GM23338 (cell line): ENCODE results near the gene IL19.

Experiments
- CREB1 ChIP-seq: fragments of 250-450 bp; sonication (Bioruptor Pico); IDR thresholded peaks from 2 replicates; pipeline ENCODE4 v1.5.0; 2020; ENCODE audit warnings: low read depth, mild to moderate bottlenecking, moderate library complexity
- EZH2 ChIP-seq: fragments of 200-600 bp; sonication (generic); IDR thresholded peaks from one replicate; pipeline ENCODE4 v1.8.0; 2017; ENCODE audit warnings: antibody characterized with exemption, mild to moderate bottlenecking, low read depth; ENCODE audit not compliant: unreplicated experiment
- EZH2phosphoT487 ChIP-seq: fragments of 200-600 bp; sonication (generic); IDR thresholded peaks from one replicate; pipeline ENCODE4 v1.8.1; 2018; ENCODE audit warnings: antibody characterized with exemption; ENCODE audit not compliant: unreplicated experiment
- JUNB ChIP-seq: IDR thresholded peaks from one replicate; pipeline ENCODE4 v1.6.1; 2016; ENCODE audit warnings: antibody characterized with exemption; ENCODE audit not compliant: unreplicated experiment
- NANOG ChIP-seq: IDR thresholded peaks from 2 replicates; pipeline ENCODE4 v1.6.1; 2016; ENCODE audit warnings: antibody characterized with exemption, borderline replicate concordance
- POLR2AphosphoS5 ChIP-seq: IDR thresholded peaks from 2 replicates; pipeline ENCODE4 v1.6.1; 2016; ENCODE audit warnings: antibody characterized with exemption, low read depth
- STAT1 ChIP-seq: IDR thresholded peaks from one replicate; pipeline ENCODE4 v1.6.1; 2016; ENCODE audit warnings: antibody characterized with exemption; ENCODE audit not compliant: unreplicated experiment
- ZNF114 ChIP-seq: fragments of 250-450 bp; sonication (Bioruptor Pico); IDR thresholded peaks from 2 replicates; pipeline ENCODE4 v1.5.0; 2020; ENCODE audit warnings: mild to moderate bottlenecking, moderate library complexity
- ZNF331 ChIP-seq: fragments of 250-450 bp; sonication (Bioruptor Pico); IDR thresholded peaks from 2 replicates; pipeline ENCODE4 v1.5.0; 2020; ENCODE audit warnings: low read depth, mild to moderate bottlenecking, moderate library complexity
- TF ChIP-seq, protein P1 (sequence below): IDR thresholded peaks from one replicate; pipeline ENCODE4 v1.6.1; 2018; ENCODE audit warnings: antibody characterized with exemption; ENCODE audit not compliant: unreplicated experiment
- TF ChIP-seq, protein P2 (sequence below), 2 experiments: fragments of 200-600 bp in 1 of 2; sonication (generic) in 1 of 2; conservative IDR thresholded peaks; 2 replicates each; pipeline versions ENCODE4 v1.5.1 to v1.6.1; 2016 to 2017; ENCODE audit warnings: antibody characterized with exemption in 2 of 2, low read depth in 2 of 2, mild to moderate bottlenecking in 2 of 2, moderate library complexity in 1 of 2
- TF ChIP-seq, protein P3 (sequence below): fragments of 250-450 bp; sonication (Bioruptor Pico); IDR thresholded peaks from 2 replicates; pipeline ENCODE4 v1.5.0; 2020; ENCODE audit warnings: mild to moderate bottlenecking, moderate library complexity
- TF ChIP-seq, protein P4 (sequence below): IDR thresholded peaks from 2 replicates; pipeline ENCODE4 v1.6.1; 2016; ENCODE audit warnings: antibody characterized with exemption

DNA sequence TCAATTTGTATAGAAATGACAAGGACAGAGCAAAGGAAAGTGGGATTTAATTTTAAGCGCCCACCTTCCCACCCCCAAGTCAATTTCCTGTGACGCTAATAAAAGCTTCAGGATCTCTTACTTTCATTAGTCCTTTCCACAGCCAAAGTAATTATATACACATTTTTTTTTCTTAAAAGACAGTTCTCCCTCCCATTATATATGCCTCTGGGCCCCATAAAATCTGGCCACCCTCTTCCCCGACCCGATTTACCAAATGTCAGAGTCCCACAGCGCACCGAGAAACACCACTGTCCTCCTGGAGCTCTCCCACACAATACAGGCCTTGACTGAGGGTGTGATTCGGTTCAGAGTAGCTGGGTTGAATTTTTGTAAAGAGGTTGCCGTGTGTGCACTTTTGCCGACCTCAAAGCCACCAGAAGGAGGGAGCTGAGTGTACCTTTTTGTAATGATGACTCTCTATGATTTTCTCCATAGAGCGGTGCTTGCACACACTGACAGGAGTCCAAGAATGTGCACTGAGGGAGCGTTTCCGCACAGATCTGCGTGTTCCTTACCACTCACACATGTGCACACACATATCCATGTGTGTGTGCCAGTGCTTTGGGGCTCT is 27.9 kb downstream of the IL19 start:
- TF ChIP-seq, protein P1, sequence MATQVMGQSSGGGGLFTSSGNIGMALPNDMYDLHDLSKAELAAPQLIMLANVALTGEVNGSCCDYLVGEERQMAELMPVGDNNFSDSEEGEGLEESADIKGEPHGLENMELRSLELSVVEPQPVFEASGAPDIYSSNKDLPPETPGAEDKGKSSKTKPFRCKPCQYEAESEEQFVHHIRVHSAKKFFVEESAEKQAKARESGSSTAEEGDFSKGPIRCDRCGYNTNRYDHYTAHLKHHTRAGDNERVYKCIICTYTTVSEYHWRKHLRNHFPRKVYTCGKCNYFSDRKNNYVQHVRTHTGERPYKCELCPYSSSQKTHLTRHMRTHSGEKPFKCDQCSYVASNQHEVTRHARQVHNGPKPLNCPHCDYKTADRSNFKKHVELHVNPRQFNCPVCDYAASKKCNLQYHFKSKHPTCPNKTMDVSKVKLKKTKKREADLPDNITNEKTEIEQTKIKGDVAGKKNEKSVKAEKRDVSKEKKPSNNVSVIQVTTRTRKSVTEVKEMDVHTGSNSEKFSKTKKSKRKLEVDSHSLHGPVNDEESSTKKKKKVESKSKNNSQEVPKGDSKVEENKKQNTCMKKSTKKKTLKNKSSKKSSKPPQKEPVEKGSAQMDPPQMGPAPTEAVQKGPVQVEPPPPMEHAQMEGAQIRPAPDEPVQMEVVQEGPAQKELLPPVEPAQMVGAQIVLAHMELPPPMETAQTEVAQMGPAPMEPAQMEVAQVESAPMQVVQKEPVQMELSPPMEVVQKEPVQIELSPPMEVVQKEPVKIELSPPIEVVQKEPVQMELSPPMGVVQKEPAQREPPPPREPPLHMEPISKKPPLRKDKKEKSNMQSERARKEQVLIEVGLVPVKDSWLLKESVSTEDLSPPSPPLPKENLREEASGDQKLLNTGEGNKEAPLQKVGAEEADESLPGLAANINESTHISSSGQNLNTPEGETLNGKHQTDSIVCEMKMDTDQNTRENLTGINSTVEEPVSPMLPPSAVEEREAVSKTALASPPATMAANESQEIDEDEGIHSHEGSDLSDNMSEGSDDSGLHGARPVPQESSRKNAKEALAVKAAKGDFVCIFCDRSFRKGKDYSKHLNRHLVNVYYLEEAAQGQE, result no peak
- TF ChIP-seq, protein P2, sequence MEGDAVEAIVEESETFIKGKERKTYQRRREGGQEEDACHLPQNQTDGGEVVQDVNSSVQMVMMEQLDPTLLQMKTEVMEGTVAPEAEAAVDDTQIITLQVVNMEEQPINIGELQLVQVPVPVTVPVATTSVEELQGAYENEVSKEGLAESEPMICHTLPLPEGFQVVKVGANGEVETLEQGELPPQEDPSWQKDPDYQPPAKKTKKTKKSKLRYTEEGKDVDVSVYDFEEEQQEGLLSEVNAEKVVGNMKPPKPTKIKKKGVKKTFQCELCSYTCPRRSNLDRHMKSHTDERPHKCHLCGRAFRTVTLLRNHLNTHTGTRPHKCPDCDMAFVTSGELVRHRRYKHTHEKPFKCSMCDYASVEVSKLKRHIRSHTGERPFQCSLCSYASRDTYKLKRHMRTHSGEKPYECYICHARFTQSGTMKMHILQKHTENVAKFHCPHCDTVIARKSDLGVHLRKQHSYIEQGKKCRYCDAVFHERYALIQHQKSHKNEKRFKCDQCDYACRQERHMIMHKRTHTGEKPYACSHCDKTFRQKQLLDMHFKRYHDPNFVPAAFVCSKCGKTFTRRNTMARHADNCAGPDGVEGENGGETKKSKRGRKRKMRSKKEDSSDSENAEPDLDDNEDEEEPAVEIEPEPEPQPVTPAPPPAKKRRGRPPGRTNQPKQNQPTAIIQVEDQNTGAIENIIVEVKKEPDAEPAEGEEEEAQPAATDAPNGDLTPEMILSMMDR (conservative IDR thresholded peaks at IDR 0.05; ENCODE audit: low read depth in 2 of 2), result no peak; a peak in 1 of 4 replicates
- TF ChIP-seq POLR2AphosphoS5, result no peak
- no peak for TF ChIP-seq EZH2phosphoT487
- TF ChIP-seq, protein P3, sequence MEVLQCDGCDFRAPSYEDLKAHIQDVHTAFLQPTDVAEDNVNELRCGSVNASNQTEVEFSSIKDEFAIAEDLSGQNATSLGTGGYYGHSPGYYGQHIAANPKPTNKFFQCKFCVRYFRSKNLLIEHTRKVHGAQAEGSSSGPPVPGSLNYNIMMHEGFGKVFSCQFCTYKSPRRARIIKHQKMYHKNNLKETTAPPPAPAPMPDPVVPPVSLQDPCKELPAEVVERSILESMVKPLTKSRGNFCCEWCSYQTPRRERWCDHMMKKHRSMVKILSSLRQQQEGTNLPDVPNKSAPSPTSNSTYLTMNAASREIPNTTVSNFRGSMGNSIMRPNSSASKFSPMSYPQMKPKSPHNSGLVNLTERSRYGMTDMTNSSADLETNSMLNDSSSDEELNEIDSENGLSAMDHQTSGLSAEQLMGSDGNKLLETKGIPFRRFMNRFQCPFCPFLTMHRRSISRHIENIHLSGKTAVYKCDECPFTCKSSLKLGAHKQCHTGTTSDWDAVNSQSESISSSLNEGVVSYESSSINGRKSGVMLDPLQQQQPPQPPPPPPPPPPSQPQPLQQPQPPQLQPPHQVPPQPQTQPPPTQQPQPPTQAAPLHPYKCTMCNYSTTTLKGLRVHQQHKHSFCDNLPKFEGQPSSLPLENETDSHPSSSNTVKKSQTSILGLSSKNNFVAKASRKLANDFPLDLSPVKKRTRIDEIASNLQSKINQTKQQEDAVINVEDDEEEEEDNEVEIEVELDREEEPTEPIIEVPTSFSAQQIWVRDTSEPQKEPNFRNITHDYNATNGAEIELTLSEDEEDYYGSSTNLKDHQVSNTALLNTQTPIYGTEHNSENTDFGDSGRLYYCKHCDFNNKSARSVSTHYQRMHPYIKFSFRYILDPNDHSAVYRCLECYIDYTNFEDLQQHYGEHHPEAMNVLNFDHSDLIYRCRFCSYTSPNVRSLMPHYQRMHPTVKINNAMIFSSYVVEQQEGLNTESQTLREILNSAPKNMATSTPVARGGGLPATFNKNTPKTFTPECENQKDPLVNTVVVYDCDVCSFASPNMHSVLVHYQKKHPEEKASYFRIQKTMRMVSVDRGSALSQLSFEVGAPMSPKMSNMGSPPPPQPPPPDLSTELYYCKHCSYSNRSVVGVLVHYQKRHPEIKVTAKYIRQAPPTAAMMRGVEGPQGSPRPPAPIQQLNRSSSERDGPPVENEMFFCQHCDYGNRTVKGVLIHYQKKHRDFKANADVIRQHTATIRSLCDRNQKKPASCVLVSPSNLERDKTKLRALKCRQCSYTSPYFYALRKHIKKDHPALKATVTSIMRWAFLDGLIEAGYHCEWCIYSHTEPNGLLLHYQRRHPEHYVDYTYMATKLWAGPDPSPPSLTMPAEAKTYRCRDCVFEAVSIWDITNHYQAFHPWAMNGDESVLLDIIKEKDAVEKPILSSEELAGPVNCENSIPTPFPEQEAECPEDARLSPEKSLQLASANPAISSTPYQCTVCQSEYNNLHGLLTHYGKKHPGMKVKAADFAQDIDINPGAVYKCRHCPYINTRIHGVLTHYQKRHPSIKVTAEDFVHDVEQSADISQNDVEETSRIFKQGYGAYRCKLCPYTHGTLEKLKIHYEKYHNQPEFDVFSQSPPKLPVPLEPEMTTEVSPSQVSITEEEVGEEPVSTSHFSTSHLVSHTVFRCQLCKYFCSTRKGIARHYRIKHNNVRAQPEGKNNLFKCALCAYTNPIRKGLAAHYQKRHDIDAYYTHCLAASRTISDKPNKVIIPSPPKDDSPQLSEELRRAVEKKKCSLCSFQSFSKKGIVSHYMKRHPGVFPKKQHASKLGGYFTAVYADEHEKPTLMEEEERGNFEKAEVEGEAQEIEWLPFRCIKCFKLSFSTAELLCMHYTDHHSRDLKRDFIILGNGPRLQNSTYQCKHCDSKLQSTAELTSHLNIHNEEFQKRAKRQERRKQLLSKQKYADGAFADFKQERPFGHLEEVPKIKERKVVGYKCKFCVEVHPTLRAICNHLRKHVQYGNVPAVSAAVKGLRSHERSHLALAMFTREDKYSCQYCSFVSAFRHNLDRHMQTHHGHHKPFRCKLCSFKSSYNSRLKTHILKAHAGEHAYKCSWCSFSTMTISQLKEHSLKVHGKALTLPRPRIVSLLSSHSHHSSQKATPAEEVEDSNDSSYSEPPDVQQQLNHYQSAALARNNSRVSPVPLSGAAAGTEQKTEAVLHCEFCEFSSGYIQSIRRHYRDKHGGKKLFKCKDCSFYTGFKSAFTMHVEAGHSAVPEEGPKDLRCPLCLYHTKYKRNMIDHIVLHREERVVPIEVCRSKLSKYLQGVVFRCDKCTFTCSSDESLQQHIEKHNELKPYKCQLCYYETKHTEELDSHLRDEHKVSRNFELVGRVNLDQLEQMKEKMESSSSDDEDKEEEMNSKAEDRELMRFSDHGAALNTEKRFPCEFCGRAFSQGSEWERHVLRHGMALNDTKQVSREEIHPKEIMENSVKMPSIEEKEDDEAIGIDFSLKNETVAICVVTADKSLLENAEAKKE, result no peak
- TF ChIP-seq EZH2, result no peak
- TF ChIP-seq JUNB, result no peak
- TF ChIP-seq, protein P4, sequence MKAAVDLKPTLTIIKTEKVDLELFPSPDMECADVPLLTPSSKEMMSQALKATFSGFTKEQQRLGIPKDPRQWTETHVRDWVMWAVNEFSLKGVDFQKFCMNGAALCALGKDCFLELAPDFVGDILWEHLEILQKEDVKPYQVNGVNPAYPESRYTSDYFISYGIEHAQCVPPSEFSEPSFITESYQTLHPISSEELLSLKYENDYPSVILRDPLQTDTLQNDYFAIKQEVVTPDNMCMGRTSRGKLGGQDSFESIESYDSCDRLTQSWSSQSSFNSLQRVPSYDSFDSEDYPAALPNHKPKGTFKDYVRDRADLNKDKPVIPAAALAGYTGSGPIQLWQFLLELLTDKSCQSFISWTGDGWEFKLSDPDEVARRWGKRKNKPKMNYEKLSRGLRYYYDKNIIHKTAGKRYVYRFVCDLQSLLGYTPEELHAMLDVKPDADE, result no peak
- TF ChIP-seq STAT1, result no peak
- TF ChIP-seq ZNF331 (CRISPR knock-in tag), result no peak
- no peak for TF ChIP-seq CREB1 (CRISPR knock-in tag)
- TF ChIP-seq NANOG, result no peak
- no peak for TF ChIP-seq ZNF114 (CRISPR knock-in tag)
